DOHH2 (cell line): Measurements from ENCODE around the gene FAM184B.

Experiments used
- CTCF ChIP-seq: fragments of 200-600 bp; sonication (generic); IDR thresholded peaks from one replicate; pipeline ENCODE4 v1.5.1; 2014; ENCODE audit warnings: antibody characterized with exemption, mild to moderate bottlenecking, low read depth, low read length; ENCODE audit not compliant: poor library complexity, severe bottlenecking
- EZH2phosphoT487 ChIP-seq: fragments of 200-600 bp; sonication (generic); IDR thresholded peaks from 2 replicates; pipeline ENCODE4 v1.6.1; 2017; ENCODE audit warnings: borderline replicate concordance, mild to moderate bottlenecking, antibody characterized with exemption, low read length, moderate library complexity, mixed read lengths

GRCh38 chr4:17624821-17625220 is 156.6 kb downstream of the FAM184B start:
- TF ChIP-seq CTCF, result no peak
- no peak for TF ChIP-seq EZH2phosphoT487
